NCI-H1048 (cell line): ENCODE data around the gene MIPEP.
"Not testable (repeated sequence)": the region's sequence is repeated elsewhere in the genome, so short reads cannot be mapped to it uniquely, and the experiment has no call there.

ENCODE experiments used
- DNase-seq: peaks from one replicate; lab custom pipeline; 2025; lab: John Stamatoyannopoulos, UW

Gene MIPEP

DNA sequence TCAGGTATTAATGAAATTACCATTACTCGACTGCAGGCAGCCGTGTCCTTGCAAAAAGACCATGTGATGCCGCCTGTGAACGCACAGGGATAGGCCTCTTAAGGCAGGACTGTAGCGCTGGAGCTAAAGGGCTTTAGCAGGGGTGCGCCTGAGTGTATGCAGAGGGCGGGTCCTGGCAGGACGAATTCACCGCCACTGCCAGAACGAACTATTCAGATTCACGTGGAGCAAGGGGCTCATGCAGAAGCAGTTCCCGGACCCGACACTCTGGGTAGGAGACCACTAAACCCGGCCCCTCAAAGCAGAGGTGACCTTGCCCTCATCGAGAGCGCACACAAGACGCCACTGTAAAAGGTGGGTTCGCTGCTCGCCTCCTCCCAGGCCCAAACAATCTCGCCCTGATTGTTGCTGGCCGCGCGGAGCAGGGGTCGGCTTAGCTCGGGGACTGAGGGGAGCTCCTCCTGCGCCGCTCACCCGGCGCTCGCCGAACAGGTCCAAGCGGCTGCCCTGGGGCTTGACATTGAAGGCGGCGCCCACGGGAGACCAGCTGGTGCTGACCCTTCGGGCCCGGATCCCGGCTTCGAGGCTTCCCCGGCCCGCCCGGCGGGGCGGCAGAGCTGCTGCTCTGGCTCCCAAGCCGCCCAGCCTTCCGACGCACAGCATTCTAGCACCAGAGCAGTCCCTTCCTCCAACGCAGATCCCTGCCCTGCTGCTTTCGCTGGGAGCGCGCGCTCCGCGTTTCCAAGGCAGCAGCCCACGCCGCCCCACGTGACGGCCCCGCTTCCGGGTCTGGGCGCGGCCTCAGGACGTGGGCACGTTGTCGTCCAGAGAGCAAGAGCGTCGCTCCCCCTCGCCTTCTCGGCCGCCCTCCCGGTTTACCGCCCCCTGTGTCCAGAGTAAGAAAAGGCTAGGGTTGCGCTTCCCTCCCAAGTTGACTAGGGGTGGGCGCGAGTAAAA, at the start of gene MIPEP:
MIPEP (minus strand) TSS at position 743 of the 957 bp plus-strand sequence; CDS start at position 663, 80 bp downstream.
- DNase-seq = peak; percentile 87

DNA sequence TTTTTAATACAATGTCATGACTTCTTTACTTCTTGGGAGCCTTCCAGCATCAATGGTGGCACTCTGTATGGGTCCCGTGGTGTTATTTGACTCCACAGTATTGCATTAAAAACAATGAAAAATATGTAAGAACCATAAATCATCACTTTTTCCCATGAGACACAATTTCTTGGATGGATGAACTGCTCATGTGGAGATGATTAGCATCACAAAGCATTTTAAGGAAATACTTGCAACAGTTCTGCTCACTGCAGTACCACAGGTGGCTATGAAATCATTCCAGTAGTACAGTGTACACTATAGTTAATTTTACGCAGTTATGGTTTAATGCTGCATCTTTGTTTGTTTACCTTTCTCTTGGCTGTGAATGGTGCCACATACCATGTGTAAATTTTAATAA, 45.3 kb upstream of the MIPEP start:
- no peak for DNase-seq

GRCh38 chr13:23928985-23929384, 39.8 kb upstream of the MIPEP start:
- DNase-seq = no peak

DNA sequence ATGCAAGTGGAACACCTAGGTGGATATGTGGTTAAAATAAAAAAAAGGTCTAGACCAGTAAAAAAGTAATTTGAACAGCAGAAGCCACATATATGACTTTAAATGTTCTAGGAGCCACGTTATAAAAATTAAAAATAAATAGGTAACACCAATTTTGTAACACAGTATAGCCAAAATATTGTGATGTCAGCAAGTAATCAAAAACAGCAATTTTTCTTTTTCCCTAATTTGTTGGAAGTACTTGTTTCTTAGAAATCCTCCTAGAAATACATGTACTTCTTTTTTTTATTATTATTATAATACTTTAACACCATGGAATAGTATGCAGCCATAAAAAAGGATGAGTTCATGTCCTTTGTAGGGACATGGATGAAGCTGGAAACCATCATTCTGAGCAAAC, 33.8 kb upstream of the MIPEP start:
- DNase-seq = no peak

- no peak for DNase-seq
Observed at GRCh38 chr13:23922005-23922932, 33.1 kb upstream of the MIPEP start.

DNA sequence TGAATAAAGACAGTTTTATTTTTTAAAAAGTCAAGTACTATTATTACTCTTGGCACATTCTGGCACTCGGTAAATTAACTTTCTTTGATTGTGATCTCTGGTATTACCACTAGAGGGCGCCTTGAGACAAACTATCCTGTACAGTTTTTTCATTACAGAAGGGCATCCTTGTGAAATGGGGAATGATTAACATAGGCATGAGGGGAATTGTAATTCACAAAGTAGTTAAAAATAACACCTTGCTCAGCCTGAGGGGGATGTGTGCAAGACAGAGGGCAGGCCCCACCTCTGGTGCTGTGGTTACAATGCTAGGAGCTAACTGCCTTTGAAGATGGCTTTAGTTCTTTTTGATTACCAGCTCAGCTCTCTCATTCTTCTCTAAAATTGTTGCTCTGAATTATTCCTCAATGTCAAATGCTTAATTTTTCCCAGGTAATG, 32.3 kb upstream of the MIPEP start:
- DNase-seq = no peak

DNA sequence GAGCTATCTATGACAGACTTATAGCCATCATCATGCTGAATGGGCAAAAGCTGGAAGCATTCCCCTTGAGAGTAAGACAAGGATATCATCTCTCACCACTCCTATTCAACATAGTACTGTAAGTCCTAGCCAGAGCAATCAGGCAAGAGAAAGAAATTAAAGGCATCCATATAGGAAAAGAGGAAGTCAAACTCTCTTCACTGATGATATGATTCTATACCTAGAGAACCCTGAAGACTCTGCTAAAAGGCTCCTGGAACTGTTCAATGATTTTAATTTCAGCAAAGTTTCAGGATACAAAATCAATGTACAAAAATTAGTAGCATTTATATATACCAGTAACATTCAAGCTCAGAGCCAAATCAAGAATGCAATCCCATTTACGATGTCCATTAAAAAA, 29.8 kb upstream of the MIPEP start:
- no peak for DNase-seq

GRCh38 chr13:23918208-23918607, 29.0 kb upstream of the MIPEP start:
- no peak for DNase-seq

GRCh38 chr13:23915308-23915707, 26.1 kb upstream of the MIPEP start:
- DNase-seq = no peak

DNA sequence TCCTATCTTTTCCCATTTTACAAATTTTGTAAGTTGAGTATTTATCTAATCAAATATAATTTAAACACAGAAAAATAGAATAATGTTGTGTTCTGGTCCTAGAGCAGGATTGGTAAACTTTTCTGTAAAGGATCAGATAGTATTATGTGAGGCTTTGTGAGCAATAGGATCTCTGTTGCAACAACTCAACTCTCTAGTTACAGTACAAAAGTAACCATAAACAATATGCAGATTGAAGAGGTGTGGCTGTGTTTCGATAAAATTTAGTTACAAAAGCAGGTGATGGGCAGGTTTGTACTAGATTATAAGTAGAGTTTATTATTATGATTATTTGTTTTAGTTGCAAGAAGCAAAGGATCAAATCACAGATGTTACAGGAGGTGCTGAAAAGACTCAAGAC, 23.3 kb upstream of the MIPEP start:
- no peak for DNase-seq

GRCh38 chr13:23909606-23910005, 20.4 kb upstream of the MIPEP start:
- no peak for DNase-seq

GRCh38 chr13:23905766-23906165, 16.6 kb upstream of the MIPEP start:
- DNase-seq = no peak

DNA sequence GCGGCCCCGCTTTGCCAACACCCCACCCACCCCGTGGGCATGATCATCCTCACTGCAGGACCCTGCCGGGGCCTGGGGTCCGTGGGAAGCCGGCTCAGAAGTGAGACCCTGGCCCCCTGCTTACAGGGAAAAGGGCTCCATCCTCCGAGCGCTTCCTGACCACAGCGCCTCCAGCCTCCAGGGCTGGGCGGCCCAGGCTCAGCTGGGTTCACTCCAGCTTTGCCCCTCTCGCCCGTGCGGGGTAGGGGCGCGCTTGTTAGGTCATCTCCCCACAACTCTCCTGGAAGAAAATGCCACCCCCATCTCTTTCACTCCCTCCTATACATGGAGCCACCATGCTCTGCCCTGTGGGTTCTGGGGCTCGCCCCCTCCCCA, 14.7 kb upstream of the MIPEP start:
- DNase-seq = no peak

GRCh38 chr13:23902975-23903905, 14.0 kb upstream of the MIPEP start:
- DNase-seq = no peak

DNA sequence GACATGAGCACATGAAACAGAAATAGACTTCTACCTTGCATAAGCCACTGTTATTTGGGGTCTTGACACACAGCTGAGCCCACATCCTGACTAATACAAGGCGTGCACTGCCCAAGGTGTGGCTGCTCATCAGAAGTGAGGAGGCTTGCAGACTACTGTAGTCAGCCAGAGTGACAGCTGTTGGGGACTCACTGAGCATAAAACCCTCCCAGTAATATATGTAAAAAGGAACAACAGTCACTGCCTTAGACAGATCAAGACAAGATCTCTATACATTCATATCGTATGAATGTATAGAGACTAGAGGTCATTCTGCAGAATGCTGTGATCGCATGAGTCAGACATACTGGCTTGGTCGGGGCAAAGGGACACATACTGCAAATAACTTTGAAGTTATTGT, 12.2 kb upstream of the MIPEP start:
- no peak for DNase-seq

DNA sequence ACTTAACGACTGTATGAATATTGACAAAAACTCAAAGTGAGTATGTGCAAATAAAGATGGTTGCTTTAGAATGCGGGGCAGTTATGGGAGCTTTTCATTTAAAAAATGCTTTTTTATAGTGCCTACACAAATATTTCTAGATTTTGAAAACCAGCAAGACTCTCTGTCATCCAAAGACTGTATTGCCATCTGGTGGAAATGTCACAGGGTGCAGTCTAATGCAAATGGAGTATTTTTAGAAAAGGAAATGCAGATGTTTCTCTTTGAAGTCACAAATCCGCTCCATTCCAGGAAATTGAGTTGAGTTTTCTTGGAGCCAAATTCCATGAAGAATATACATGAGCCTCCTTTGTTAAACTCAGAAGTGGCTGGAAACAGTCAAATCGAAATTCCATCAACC, 10.4 kb upstream of the MIPEP start:
- DNase-seq = no peak

GRCh38 chr13:23898101-23898500, 8.9 kb upstream of the MIPEP start:
- no peak for DNase-seq

DNA sequence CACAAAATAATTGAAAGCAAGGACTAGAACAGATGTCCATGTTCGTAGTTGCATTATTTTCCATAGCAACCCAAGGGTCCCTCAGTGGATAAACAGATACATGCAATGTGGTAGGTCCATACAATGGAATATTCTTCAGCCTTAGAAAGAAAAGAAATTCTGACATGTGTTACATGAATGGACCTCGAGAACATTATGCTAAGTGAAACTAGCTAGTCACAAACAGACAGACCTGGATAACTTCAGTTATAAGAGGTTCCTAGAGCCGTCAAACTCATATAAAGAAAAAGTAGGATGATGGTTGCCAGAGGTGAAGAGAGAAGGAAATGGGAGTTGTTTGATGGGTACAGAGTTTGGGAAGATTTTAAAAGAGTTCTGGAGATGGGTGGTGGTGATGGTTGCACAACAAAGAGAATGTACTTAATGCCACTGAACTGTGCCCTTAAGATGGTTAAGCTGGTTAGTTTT, 8.3 kb upstream of the MIPEP start, which contains the start of gene C1QTNF9B:
C1QTNF9B (minus strand) TSS at position 51 of the 468 bp plus-strand sequence.
- DNase-seq = not testable (repeated sequence)

DNA sequence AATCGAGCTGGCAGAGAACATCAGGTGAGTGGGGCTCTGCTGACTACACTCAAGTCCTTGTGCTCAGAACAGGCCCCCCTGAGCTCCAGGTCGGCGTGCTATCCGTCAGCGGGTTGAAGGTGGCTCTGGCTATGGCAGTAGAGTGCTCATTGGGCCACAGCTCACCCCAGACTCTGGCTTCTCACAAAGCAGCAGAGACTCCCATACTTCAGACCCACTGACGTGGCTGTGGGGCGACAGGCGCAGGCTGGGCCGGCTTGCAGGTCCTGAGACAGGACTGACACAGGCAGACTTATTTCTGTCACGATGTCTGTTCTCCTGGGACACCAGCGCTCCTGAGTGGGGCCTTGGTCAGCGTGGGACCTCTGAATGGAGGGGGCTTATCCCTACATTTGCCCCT, 5.5 kb upstream of the MIPEP start:
- not testable (repeated sequence) for DNase-seq

- DNase-seq = not testable (repeated sequence)
Observed at GRCh38 chr13:23893791-23894190, 4.6 kb upstream of the MIPEP start.
